HCT116 (cell line): ENCODE measurements around the gene TRAPPC12. TPM values are rescaled to one million over a fixed set of nuclear protein-coding genes. Genes with fewer than 3 reads are reported as not detected.
A peak's percentile ranks its signal among the peaks of the same experiment; 100 is the strongest.

Source experiments
- ATAC-seq: fragments of 200-7000 bp; cut with Tn5 transposase; 2 replicates; pipeline ENCODE4 v1.9.1; 2020; ENCODE audit warnings: mild to moderate bottlenecking, moderate library complexity
- BruUV-seq: library from RNA; stranded (reverse); fragments of 400-500 nt; replicated peaks from 2 replicates; lab custom pipeline; 2021; lab: Mats Ljungman, UMichigan
- CTCF ChIA-PET: fragments of 300-600 bp; sonication (Branson Sonifier 250); formaldehyde crosslinking; loops from one replicate; lab custom pipeline; 2021; ENCODE audit warnings: antibody characterized with exemption; lab: Charles Lee
- POLR2A ChIA-PET: fragments of 300-600, 350-600 bp; sonication (Branson Sonifier 250); formaldehyde crosslinking; loops from one replicate; lab custom pipeline; 2021; ENCODE audit warnings: antibody characterized with exemption; lab: Charles Lee
- RAD21 ChIA-PET, 2 experiments: fragments of 300-600 bp; sonication (Branson Sonifier 250); formaldehyde crosslinking; loops; one replicate each; lab custom pipeline; 2023; ENCODE audit warnings: low total read pairs in 2 of 2; ENCODE audit not compliant: uncharacterized antibody in 2 of 2, unreplicated experiment in 2 of 2, low non-redundant PET in 1 of 2; lab: Charles Lee
- DNase-seq: peaks from one replicate; pipeline ENCODE4 v3.0.0-alpha.2; 2010; ENCODE audit warnings: low read depth, low spot score
- H2AFZ ChIP-seq: fragments of 200-600 bp; shearing (Covaris generic), sonication (generic); 2 replicates; pipeline ENCODE4 v1.6.1; 2017; ENCODE audit warnings: low read depth, mixed run types, mixed read lengths, antibody characterized with exemption, low read length; ENCODE audit not compliant: poor library complexity, severe bottlenecking
- H3K27ac ChIP-seq: 2 replicates; pipeline ENCODE4 v1.5.1; 2012; ENCODE audit warnings: low read depth, low read length
- H3K27me3 ChIP-seq: fragments of 200-600 bp; sonication (generic); 2 replicates; pipeline ENCODE4 v1.6.1; 2016; ENCODE audit warnings: mixed run types, low read length, mixed read lengths; ENCODE audit not compliant: insufficient read depth
- H3K36me3 ChIP-seq, 2 experiments: fragments of 200-500 bp in 1 of 2; fragments of 200-600 bp in 1 of 2; sonication (Bioruptor generic) in 1 of 2; sonication (generic) in 1 of 2; 2 replicates each; pipeline versions ENCODE4 v1.5.1 to v1.6.1; 2014 to 2016; ENCODE audit warnings: low read length in 2 of 2, inconsistent platforms in 1 of 2, mixed read lengths in 1 of 2, mixed run types in 1 of 2; ENCODE audit not compliant: insufficient read depth in 2 of 2, control insufficient read depth in 1 of 2
- H3K4me1 ChIP-seq, 2 experiments: fragments of 200-600 bp in 1 of 2; sonication (generic) in 1 of 2; 2 replicates each; pipeline versions ENCODE4 v1.5.1 to v1.6.1; 2012 to 2017; ENCODE audit warnings: low read length in 2 of 2, inconsistent platforms in 1 of 2, mild to moderate bottlenecking in 1 of 2, mixed read lengths in 1 of 2, mixed run types in 1 of 2, moderate library complexity in 1 of 2; ENCODE audit not compliant: insufficient read depth in 2 of 2, control insufficient read depth in 1 of 2
- H3K4me2 ChIP-seq: fragments of 200-600 bp; sonication (generic); 2 replicates; pipeline ENCODE4 v1.6.1; 2017; ENCODE audit warnings: mixed run types, low read length, mixed read lengths
- H3K4me3 ChIP-seq, 2 experiments: fragments of 200-600 bp in 1 of 2; sonication (generic) in 1 of 2; replicated peaks in 1 of 2; 2 replicates each; pipeline ENCODE4 v1.5.1; 2011 to 2016; ENCODE audit warnings: low read length in 2 of 2, control low read depth in 1 of 2, low read depth in 1 of 2, mild to moderate bottlenecking in 1 of 2, mixed read lengths in 1 of 2, mixed run types in 1 of 2
- H3K79me2 ChIP-seq: fragments of 200-600 bp; sonication (generic); 2 replicates; pipeline ENCODE4 v1.6.1; 2017; ENCODE audit warnings: mild to moderate bottlenecking, mixed run types, low read length, moderate library complexity, mixed read lengths; ENCODE audit not compliant: insufficient read depth
- H3K9ac ChIP-seq: fragments of 200-600 bp; sonication (generic); 2 replicates; pipeline ENCODE4 v1.6.1; 2016; ENCODE audit warnings: low read length, mixed read lengths
- H3K9me2 ChIP-seq: fragments of 200-600 bp; sonication (generic), shearing (Covaris generic); 2 replicates; pipeline ENCODE4 v1.6.1; 2017; ENCODE audit warnings: mixed run types, mild to moderate bottlenecking, moderate library complexity; ENCODE audit not compliant: insufficient read depth
- H3K9me3 ChIP-seq, 2 experiments: fragments of 200-500 bp in 1 of 2; fragments of 200-600 bp in 1 of 2; sonication (Bioruptor generic) in 1 of 2; sonication (generic) in 1 of 2; 2 replicates each; pipeline ENCODE4 v1.6.1; 2014 to 2017; ENCODE audit warnings: low read length in 2 of 2, mixed read lengths in 2 of 2, inconsistent platforms in 1 of 2, low read depth in 1 of 2, mild to moderate bottlenecking in 1 of 2, mixed run types in 1 of 2, moderate library complexity in 1 of 2; ENCODE audit not compliant: control insufficient read depth in 1 of 2, insufficient read depth in 1 of 2
- H4K20me1 ChIP-seq: fragments of 200-600 bp; sonication (generic), shearing (Covaris generic); 2 replicates; pipeline ENCODE4 v1.6.1; 2017; ENCODE audit warnings: mixed run types, mild to moderate bottlenecking, moderate library complexity; ENCODE audit not compliant: insufficient read depth
- CTCF ChIP-seq, 3 experiments: fragments of 200-600 bp in 1 of 3; sonication (generic) in 1 of 3; IDR thresholded peaks in 2 of 3; conservative IDR thresholded peaks in 1 of 3; 2 replicates each; pipeline ENCODE4 v1.5.1; 2012 to 2017; ENCODE audit warnings: low read depth in 2 of 3, low read length in 2 of 3, antibody characterized with exemption in 1 of 3, borderline replicate concordance in 1 of 3, control low read depth in 1 of 3, mild to moderate bottlenecking in 1 of 3, mixed read lengths in 1 of 3, mixed run types in 1 of 3, moderate library complexity in 1 of 3; ENCODE audit not compliant: insufficient read depth in 1 of 3
- EGR1 ChIP-seq: IDR thresholded peaks from 2 replicates; pipeline ENCODE4 v1.6.1; 2012; ENCODE audit warnings: low read depth
- ELF1 ChIP-seq: IDR thresholded peaks from 2 replicates; pipeline ENCODE4 v1.6.1; 2012; ENCODE audit warnings: low read depth, borderline replicate concordance
- EZH2phosphoT487 ChIP-seq: fragments of 200-600 bp; IDR thresholded peaks from 2 replicates; pipeline ENCODE4 v1.6.1; 2018; ENCODE audit warnings: antibody characterized with exemption, borderline replicate concordance
- JUND ChIP-seq: IDR thresholded peaks from 2 replicates; pipeline ENCODE4 v1.6.1; 2012
- RAD21 ChIP-seq: IDR thresholded peaks from 2 replicates; pipeline ENCODE4 v1.6.1; 2012; ENCODE audit warnings: low read depth, mild to moderate bottlenecking
- SIN3A ChIP-seq: IDR thresholded peaks from 2 replicates; pipeline ENCODE4 v1.6.1; 2012; ENCODE audit warnings: low read depth
- SP1 ChIP-seq: IDR thresholded peaks from 2 replicates; pipeline ENCODE4 v1.6.1; 2012; ENCODE audit warnings: low read depth
- SRF ChIP-seq: IDR thresholded peaks from 2 replicates; pipeline ENCODE4 v1.6.1; 2012; ENCODE audit warnings: low read depth
- intact Hi-C: fragments of 100-400 bp; cut with micrococcal nuclease; formaldehyde crosslinking; loops from 2 replicates; pipeline ENCODE4 v1.10.0; 2022
- total RNA-seq: library from RNA; stranded (reverse); gene quantifications from one replicate; pipeline ENCODE4 v1.2.1, GENCODE V29; 2021; ENCODE audit not compliant: unreplicated experiment

TRAPPC12 gene
- total RNA-seq, 1 experiment from 2014 or later, result 47.4 TPM

- ATAC-seq (no peak), DNase-seq (no peak)
- no TSS peak for BruUV-seq
- Histone ChIP-seq H3K4me1 (no peaks in the 10 kb centered on the region), H3K79me2 (no peaks in the 10 kb centered on the region), H3K4me3 (no peak overlapping the region), H3K9me3 (no peaks in the 10 kb centered on the region), H3K4me2 (no peak overlapping the region), H3K9ac (no peak overlapping the region), H3K9me2 (no peaks in the 10 kb centered on the region), H4K20me1 (peaks cover 10% of the 10 kb centered on the region; the same call in 1 of the 2 replicates), H2AFZ (no peak overlapping the region), H3K36me3 (peaks cover 0 to 8% of the 10 kb centered on the region in 2 experiments; a peak in 3 of 4 replicates), H3K27me3 (no peaks in the 10 kb centered on the region), H3K27ac (no peak overlapping the region)
- ChIA-PET POLR2A (no interaction called here), RAD21 (no interaction called here), CTCF (interaction anchor here (1.4 kb wide), 1 partner anchor 19 kb away, joined by 5 read pairs; no protein-coding TSS in a partner anchor)
- TF ChIP-seq ELF1 (no peak), SRF (no peak), SP1 (no peak), EZH2phosphoT487 (no peak), SIN3A (no peak), JUND (no peak), EGR1 (no peak)
- intact Hi-C loops, result no loop called here
Measured at GRCh38 chr2:3443083-3443482, 63.6 kb downstream of the TRAPPC12 start.

GRCh38 chr2:3443506-3444084 is 64.1 kb downstream of the TRAPPC12 start:
- POLR2A ChIA-PET, result no interaction called here
- Histone ChIP-seq H3K27me3 (no peaks in the 10 kb centered on the region), H3K27ac (no peak overlapping the region), H3K4me1 (no peaks in the 10 kb centered on the region), H3K9me3 (no peaks in the 10 kb centered on the region), H3K9ac (no peak overlapping the region), H3K4me3 (no peak overlapping the region), H3K9me2 (no peaks in the 10 kb centered on the region), H3K36me3 (peaks cover 0 to 8% of the 10 kb centered on the region in 2 experiments; a peak in 3 of 4 replicates)
- no TSS peak for BruUV-seq
- RAD21 ChIA-PET, result no interaction called here
- peak; percentile 26 to 49 (median 45); a peak in 4 of 6 replicates for TF ChIP-seq CTCF (IDR thresholded peaks at IDR 0.05 in 2 of 3, conservative IDR thresholded peaks at IDR 0.05 in 1 of 3; ENCODE audit: borderline replicate concordance in 1 of 3, insufficient read depth in 1 of 3, low read depth in 2 of 3, low read length in 2 of 3)
- TF ChIP-seq ELF1, result no peak
- peak; percentile 23; the same call in 1 of the 2 replicates for TF ChIP-seq RAD21
- TF ChIP-seq, all 23 proteins: peak for 2
- CTCF ChIA-PET, result no interaction called here
- Histone ChIP-seq H4K20me1 (peaks cover 10% of the 10 kb centered on the region; the same call in 1 of the 2 replicates), H3K79me2 (no peaks in the 10 kb centered on the region), H2AFZ (no peak overlapping the region), H3K4me2 (no peak overlapping the region)
- ATAC-seq (peak; percentile 93), DNase-seq (no peak)
- intact Hi-C loops, result no loop called here
